ENCODE data around the gene DZIP3.

- TF ChIP-seq FOXA1 (IDR thresholded peaks at IDR 0.05) (no peak), TARDBP (IDR thresholded peaks at IDR 0.05) (no peak), FOXK2 (IDR thresholded peaks at IDR 0.05) (no peak), ZNF384 (IDR thresholded peaks at IDR 0.05) (no peak), BHLHE40 (IDR thresholded peaks at IDR 0.05; ENCODE audit: borderline replicate concordance) (no peak), NFRKB (IDR thresholded peaks at IDR 0.05) (no peak), SP1 (IDR thresholded peaks at IDR 0.05) (no peak), FOXM1 (IDR thresholded peaks at IDR 0.05; ENCODE audit: borderline replicate concordance) (no peak), ELF4 (IDR thresholded peaks at IDR 0.05) (no peak)
These were observed 938 bp downstream of the DZIP3 start for GRCh38 chr3:108590460-108590859.

All from HEK293T (cell line).